ENCODE results near the gene CDH23.

CDH23 gene

GRCh38 chr10:71424496-71425194 is 27.9 kb downstream of the CDH23 start:
- DNase-seq = no peak

GRCh38 chr10:71426058-71426605 is 29.4 kb downstream of the CDH23 start:
- no peak for DNase-seq

- no peak for DNase-seq
These were observed 30.5 kb downstream of the CDH23 start for GRCh38 chr10:71427246-71427645.

- no peak for DNase-seq
These were observed 32.6 kb downstream of the CDH23 start for GRCh38 chr10:71429304-71429703.

GRCh38 chr10:71429929-71430328 is 33.2 kb downstream of the CDH23 start:
- DNase-seq = no peak

- no peak for DNase-seq
These were observed 34.8 kb downstream of the CDH23 start for GRCh38 chr10:71431239-71432100.

- DNase-seq = no peak
These were observed 35.6 kb downstream of the CDH23 start for GRCh38 chr10:71432101-71432905.

- DNase-seq = no peak
These were observed 36.4 kb downstream of the CDH23 start for GRCh38 chr10:71432956-71433767.

GRCh38 chr10:71433768-71434744 is 37.3 kb downstream of the CDH23 start:
- no peak for DNase-seq

GRCh38 chr10:71434760-71435394 is 38.2 kb downstream of the CDH23 start:
- DNase-seq = no peak

GRCh38 chr10:71435571-71436267 is 39.0 kb downstream of the CDH23 start:
- no peak for DNase-seq

GRCh38 chr10:71436268-71437125 is 39.8 kb downstream of the CDH23 start:
- no peak for DNase-seq

- DNase-seq = no peak
These were observed 40.9 kb downstream of the CDH23 start for GRCh38 chr10:71437537-71438092.

GRCh38 chr10:71438761-71439160 is 42.0 kb downstream of the CDH23 start:
- DNase-seq = no peak

- DNase-seq = no peak
These were observed 43.1 kb downstream of the CDH23 start for GRCh38 chr10:71439670-71440425.

- DNase-seq = no peak
These were observed 43.9 kb downstream of the CDH23 start for GRCh38 chr10:71440506-71441035.

GRCh38 chr10:71442000-71442399 is 45.3 kb downstream of the CDH23 start:
- no peak for DNase-seq
